WTC11 (cell line): ENCODE results near the gene CHTF18.

Experiments
- TF ChIP-seq, protein P1 (sequence below): sonication (generic); formaldehyde crosslinking; conservative IDR thresholded peaks from 2 replicates; pipeline ENCODE4 v1.8.1; 2023; ENCODE audit warnings: mild to moderate bottlenecking, low read depth, missing genetic modification reagents, moderate library complexity
- TF ChIP-seq, protein P2 (sequence below): sonication (generic); formaldehyde crosslinking; IDR thresholded peaks from 2 replicates; pipeline ENCODE4 v1.8.1; 2022; ENCODE audit warnings: missing genetic modification reagents, borderline replicate concordance
- TF ChIP-seq, protein P3 (sequence below): fragments of 200-600 bp; IDR thresholded peaks from 2 replicates; pipeline ENCODE4 v1.8.0; 2022; ENCODE audit warnings: antibody characterized with exemption

DNA sequence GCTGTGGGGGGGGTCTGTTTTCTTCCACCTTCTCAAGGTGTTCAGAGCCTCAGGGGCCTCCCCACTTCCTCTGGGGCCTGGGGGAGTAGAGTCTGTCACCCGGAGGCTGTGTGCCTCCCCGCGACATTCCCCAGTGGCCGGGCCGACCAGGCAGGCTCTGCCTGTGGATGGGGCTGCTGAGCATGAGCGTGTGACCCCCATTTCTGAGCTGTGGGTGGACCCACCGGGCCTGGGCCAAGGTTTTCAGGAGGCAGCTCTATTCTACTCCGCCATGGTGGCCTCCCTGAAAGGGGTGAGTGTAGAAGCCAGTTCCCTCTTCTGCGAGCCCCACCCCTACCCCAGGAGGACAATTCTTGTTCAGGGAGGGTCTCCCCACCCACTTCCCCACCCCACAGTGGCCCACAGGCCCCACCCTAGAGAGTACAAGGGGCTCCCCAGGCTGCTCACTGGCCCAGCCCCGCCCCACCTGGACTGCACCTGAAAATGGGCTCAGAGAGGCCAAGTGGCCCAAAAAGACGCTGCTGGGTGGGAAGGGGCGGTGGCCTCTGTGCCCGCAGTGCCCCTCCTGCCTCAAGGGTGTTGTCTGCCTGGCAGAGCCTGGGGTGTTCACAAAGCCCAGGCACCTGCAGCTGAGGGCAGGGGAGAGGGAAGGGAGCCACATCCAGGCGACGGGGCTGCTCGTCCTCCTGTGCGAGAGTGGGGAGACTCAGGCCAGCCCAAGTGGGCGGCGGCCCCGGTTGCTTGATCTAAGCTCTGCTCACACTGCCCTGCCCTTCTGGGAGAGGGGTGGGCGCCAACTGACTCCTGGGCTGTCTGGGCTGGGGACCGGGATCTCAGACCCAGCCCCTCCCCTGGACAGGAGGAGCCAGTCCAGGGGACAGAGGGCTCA, 26.6 kb upstream of the CHTF18 start:
- TF ChIP-seq, protein P1, sequence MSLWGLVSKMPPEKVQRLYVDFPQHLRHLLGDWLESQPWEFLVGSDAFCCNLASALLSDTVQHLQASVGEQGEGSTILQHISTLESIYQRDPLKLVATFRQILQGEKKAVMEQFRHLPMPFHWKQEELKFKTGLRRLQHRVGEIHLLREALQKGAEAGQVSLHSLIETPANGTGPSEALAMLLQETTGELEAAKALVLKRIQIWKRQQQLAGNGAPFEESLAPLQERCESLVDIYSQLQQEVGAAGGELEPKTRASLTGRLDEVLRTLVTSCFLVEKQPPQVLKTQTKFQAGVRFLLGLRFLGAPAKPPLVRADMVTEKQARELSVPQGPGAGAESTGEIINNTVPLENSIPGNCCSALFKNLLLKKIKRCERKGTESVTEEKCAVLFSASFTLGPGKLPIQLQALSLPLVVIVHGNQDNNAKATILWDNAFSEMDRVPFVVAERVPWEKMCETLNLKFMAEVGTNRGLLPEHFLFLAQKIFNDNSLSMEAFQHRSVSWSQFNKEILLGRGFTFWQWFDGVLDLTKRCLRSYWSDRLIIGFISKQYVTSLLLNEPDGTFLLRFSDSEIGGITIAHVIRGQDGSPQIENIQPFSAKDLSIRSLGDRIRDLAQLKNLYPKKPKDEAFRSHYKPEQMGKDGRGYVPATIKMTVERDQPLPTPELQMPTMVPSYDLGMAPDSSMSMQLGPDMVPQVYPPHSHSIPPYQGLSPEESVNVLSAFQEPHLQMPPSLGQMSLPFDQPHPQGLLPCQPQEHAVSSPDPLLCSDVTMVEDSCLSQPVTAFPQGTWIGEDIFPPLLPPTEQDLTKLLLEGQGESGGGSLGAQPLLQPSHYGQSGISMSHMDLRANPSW (CRISPR knock-in tag): no peak
- TF ChIP-seq, protein P2, sequence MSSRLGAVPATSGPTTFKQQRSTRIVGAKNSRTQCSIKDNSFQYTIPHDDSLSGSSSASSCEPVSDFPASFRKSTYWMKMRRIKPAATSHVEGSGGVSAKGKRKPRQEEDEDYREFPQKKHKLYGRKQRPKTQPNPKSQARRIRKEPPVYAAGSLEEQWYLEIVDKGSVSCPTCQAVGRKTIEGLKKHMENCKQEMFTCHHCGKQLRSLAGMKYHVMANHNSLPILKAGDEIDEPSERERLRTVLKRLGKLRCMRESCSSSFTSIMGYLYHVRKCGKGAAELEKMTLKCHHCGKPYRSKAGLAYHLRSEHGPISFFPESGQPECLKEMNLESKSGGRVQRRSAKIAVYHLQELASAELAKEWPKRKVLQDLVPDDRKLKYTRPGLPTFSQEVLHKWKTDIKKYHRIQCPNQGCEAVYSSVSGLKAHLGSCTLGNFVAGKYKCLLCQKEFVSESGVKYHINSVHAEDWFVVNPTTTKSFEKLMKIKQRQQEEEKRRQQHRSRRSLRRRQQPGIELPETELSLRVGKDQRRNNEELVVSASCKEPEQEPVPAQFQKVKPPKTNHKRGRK: no peak
- TF ChIP-seq, protein P3, sequence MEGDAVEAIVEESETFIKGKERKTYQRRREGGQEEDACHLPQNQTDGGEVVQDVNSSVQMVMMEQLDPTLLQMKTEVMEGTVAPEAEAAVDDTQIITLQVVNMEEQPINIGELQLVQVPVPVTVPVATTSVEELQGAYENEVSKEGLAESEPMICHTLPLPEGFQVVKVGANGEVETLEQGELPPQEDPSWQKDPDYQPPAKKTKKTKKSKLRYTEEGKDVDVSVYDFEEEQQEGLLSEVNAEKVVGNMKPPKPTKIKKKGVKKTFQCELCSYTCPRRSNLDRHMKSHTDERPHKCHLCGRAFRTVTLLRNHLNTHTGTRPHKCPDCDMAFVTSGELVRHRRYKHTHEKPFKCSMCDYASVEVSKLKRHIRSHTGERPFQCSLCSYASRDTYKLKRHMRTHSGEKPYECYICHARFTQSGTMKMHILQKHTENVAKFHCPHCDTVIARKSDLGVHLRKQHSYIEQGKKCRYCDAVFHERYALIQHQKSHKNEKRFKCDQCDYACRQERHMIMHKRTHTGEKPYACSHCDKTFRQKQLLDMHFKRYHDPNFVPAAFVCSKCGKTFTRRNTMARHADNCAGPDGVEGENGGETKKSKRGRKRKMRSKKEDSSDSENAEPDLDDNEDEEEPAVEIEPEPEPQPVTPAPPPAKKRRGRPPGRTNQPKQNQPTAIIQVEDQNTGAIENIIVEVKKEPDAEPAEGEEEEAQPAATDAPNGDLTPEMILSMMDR: no peak
